ENCODE results near the gene FZD10.

The FZD10 gene

GRCh38 chr12:130213249-130213648, 51.0 kb downstream of the FZD10 start:
- no peak for DNase-seq (ENCODE audit: low spot score)

DNA sequence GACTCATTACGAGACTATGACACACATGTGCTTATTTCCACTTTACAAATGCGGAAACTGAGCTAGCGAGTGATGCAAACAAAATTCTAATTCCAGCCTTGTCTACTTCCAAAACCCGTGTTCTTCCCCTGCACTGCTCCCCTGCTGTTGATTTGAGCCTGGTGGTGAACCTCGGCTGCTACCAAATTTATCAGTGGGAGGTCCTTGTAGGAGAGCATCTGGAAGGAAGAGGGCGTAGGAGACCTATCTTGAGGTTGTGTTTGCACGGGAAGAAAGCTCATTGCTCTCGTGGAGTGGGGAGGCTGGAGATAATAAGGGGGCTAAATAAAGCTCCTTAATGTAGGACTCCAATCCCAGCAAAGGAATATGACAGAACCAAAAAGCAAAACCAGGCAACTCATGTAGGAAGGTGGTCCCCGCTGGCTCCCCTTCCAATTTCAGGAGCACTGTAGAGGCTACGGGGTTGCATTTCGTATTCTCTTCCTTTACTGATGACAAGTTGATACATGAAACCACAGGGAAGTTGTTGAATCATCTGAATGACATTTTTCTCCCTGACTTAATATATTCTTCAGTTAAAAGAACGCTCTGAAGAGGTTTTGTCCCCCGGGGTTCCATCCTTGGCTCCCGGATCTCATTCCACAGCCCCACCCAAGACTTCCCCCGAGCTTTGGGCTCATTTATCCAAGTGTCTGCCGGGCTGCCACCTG, 52.6 kb downstream of the FZD10 start:
- DNase-seq (ENCODE audit: low spot score): no peak

All from iPS-NIHi11 (cell line).